Adrenal gland (tissue), 12 donors: ENCODE results near the gene ANKRD6. TPM values are rescaled to one million over a fixed set of nuclear protein-coding genes. Genes with fewer than 3 reads are reported as not detected.

ENCODE experiments used
- DNase-seq, 7 donors: peaks; one replicate each; pipeline ENCODE4 v3.0.0-alpha.2; 2019 to 2020
- H3K27ac ChIP-seq, 5 donors: fragments of 200-600 bp; sonication (generic) in 4 of 5; 1 replicate in 3 of 5; 2 replicates in 2 of 5; pipeline versions ENCODE4 v1.5.1 to v1.8.0; 2016 to 2020; ENCODE audit warnings: mild to moderate bottlenecking in 1 of 5
- H3K27me3 ChIP-seq: fragments of 200-600 bp; 2 replicates; pipeline ENCODE4 v1.8.0; 2021
- H3K36me3 ChIP-seq, 2 donors: fragments of 200-600 bp; replicated peaks in 1 of 2; 1 replicate in 1 of 2; 2 replicates in 1 of 2; pipeline versions ENCODE4 v1.5.1 to v1.8.0; 2018 to 2022
- H3K4me1 ChIP-seq, 2 donors: fragments of 200-600 bp; replicated peaks in 1 of 2; 1 replicate in 1 of 2; 2 replicates in 1 of 2; pipeline versions ENCODE4 v1.5.1 to v1.8.0; 2018 to 2021
- H3K4me3 ChIP-seq, 4 donors: fragments of 200-600 bp; sonication (generic) in 3 of 4; one replicate each; pipeline ENCODE4 v1.5.1; 2016 to 2018
- H3K9me3 ChIP-seq, 3 donors: fragments of 200-600 bp; sonication (generic) in 1 of 3; replicated peaks in 1 of 3; 1 replicate in 2 of 3; 2 replicates in 1 of 3; pipeline versions ENCODE4 v1.5.1 to v1.8.0; 2016 to 2021
- CTCF ChIP-seq, 6 experiments: fragments of 450-650 bp in 4 of 6; fragments of 200-600 bp in 2 of 6; sonication (generic) in 1 of 6; IDR thresholded peaks; 1 replicate in 5 of 6; 2 replicates in 1 of 6; pipeline versions ENCODE4 v1.5.1 to v1.8.0; 2016 to 2021; ENCODE audit warnings: antibody characterized with exemption in 6 of 6, mild to moderate bottlenecking in 2 of 6, moderate library complexity in 1 of 6
- POLR2A ChIP-seq, 2 donors: fragments of 450-650 bp; IDR thresholded peaks; one replicate each; pipeline ENCODE4 v1.6.1; 2017; ENCODE audit warnings: antibody characterized with exemption in 2 of 2, mild to moderate bottlenecking in 2 of 2, moderate library complexity in 1 of 2
- WGBS, 4 donors: extraction: QIAGEN DNeasy Blood & Tissue Kit in 2 of 4; methylation state at CpG; one replicate each; pipeline versions ENCODE4 v1.1.5 to v1.1.7; 2013 to 2017; 5-methylcytosine and 5-hydroxymethylcytosine counted together
- intact Hi-C, 2 donors: fragments of 100-400 bp; cut with DNase I; formaldehyde crosslinking; loops; one replicate each; pipeline versions ENCODE4 v1.14.1 to v1.15.0; 2022 to 2023
- polyA plus RNA-seq, 3 donors: library from polyadenylated mRNA; stranded (reverse); fragments of 200-250 nt in 2 of 3; fragments of 350-450 nt in 1 of 3; fragmentation: Illumina TruSeq in 1 of 3; extraction: RNeasy Lipid Tissue Mini Kit (QIAGEN cat#74804) in 1 of 3; gene quantifications; one replicate each; pipeline ENCODE4 v1.2.3, GENCODE V29; 2013 to 2014
- total RNA-seq, 9 donors: library from RNA; depleted of rRNA in 4 of 9; stranded (reverse); fragments of >200 nt in 4 of 9; fragments of 120-200 nt in 1 of 9; fragmentation: NEBNext Ultra II Directional in 1 of 9; extraction: Animal tissue kit (Norgen Biotek cat#: 25700) in 1 of 9; gene quantifications; one replicate each; pipeline versions ENCODE4 v1.1.0 to v1.2.4, GENCODE V29; 2013 to 2023
- donor health status: healthy with polysubstance abuse.
- donor health status: Bipolar disorder and iron deficiency.
- donor health status: DM: yes; HTN: yes; CAD: no.
- donor health status: DM: no; HTN: no; CAD: no.
- donor health status: DM: no; HTN: no; CAD: no.
- donor health status: DM: yes; HTN: yes; CAD: no.

ANKRD6 gene
- total and polyA plus RNA-seq, 12 donors: 2.8 to 16.6 (median 7.7) TPM

GRCh38 chr6:89675949-89676748, 243.2 kb downstream of the ANKRD6 start:
- intact Hi-C loops: no loop called here
- no peak for TF ChIP-seq POLR2A (IDR thresholded peaks at IDR 0.05)
- no peak for TF ChIP-seq CTCF (IDR thresholded peaks at IDR 0.05)
- peaks cover 0 to 94% of the 10 kb centered on the region in 2 donors for H3K36me3 ChIP-seq

GRCh38 chr6:89678531-89678930, 245.6 kb downstream of the ANKRD6 start:
- H3K36me3 ChIP-seq: peaks cover 0 to 87% of the 10 kb centered on the region in 2 donors
- H3K4me3 ChIP-seq: no peak overlapping the region
- TF ChIP-seq CTCF (IDR thresholded peaks at IDR 0.05) (no peak), POLR2A (IDR thresholded peaks at IDR 0.05) (no peak)
- 94 to 98% (median 95%) methylated on average over 3 of the region's 3 CpGs for WGBS, 4 donors
- intact Hi-C loops: no loop called here
- no peak overlapping the region for H3K27ac ChIP-seq
- DNase-seq: no peak
- H3K27me3 ChIP-seq: no peaks in the 10 kb centered on the region
- no peaks in the 10 kb centered on the region for H3K4me1 ChIP-seq
- no peaks in the 10 kb centered on the region for H3K9me3 ChIP-seq

More at GRCh38 chr6:89675949-89676748, 243.2 kb downstream of the ANKRD6 start:
- DNase-seq: no peak
- Histone ChIP-seq H3K9me3 (no peaks in the 10 kb centered on the region), H3K27ac (no peak overlapping the region), H3K4me1 (no peaks in the 10 kb centered on the region), H3K27me3 (no peaks in the 10 kb centered on the region), H3K4me3 (no peak overlapping the region)
- WGBS, 4 donors: 54 to 77% (median 70%) methylated on average over 7 of the region's 7 CpGs

GRCh38 chr6:89679215-89680120, 246.5 kb downstream of the ANKRD6 start:
- intact Hi-C loops: no loop called here
- H3K4me1 ChIP-seq: no peaks in the 10 kb centered on the region
- H3K9me3 ChIP-seq: no peaks in the 10 kb centered on the region
- H3K27ac ChIP-seq: no peak overlapping the region
- peaks cover 0 to 85% of the 10 kb centered on the region in 2 donors for H3K36me3 ChIP-seq
- no peak overlapping the region for H3K4me3 ChIP-seq
- WGBS, 4 donors: 79 to 85% (median 81%) methylated on average over 6 of the region's 6 CpGs
- no peak for TF ChIP-seq POLR2A (IDR thresholded peaks at IDR 0.05)
- TF ChIP-seq CTCF (IDR thresholded peaks at IDR 0.05): no peak
- DNase-seq: no peak
- H3K27me3 ChIP-seq: no peaks in the 10 kb centered on the region

- no peak for DNase-seq
- intact Hi-C loops: no loop called here
- Histone ChIP-seq H3K4me1 (no peaks in the 10 kb centered on the region), H3K27me3 (no peaks in the 10 kb centered on the region), H3K27ac (no peak overlapping the region), H3K4me3 (no peak overlapping the region), H3K9me3 (no peaks in the 10 kb centered on the region), H3K36me3 (peaks cover 0 to 85% of the 10 kb centered on the region in 2 donors)
- 78 to 89% (median 83%) methylated on average over 1 to 2 of the region's 2 CpGs for WGBS, 4 donors
- no peak for TF ChIP-seq CTCF (IDR thresholded peaks at IDR 0.05)
- TF ChIP-seq POLR2A (IDR thresholded peaks at IDR 0.05): no peak
Observed at GRCh38 chr6:89680150-89680549, 247.2 kb downstream of the ANKRD6 start.
